ENCODE data around the gene IL21R. TPM values are rescaled to one million over a fixed set of nuclear protein-coding genes. Genes with fewer than 3 reads are reported as not detected.

The IL21R gene
- total RNA-seq (not detected in 2 replicates), polyA plus RNA-seq (0.03 TPM in 2 replicates), polyA minus RNA-seq (1.3 TPM in 1 of 2 replicates, not detected in the other), Bru-seq, nascent RNA (percentile 4 among the genes with signal in this experiment), BruChase-seq, experiment 1, labeled RNA remaining after a 6-hour chase (percentile 7 among the genes with signal in this experiment), BruChase-seq, experiment 2, labeled RNA remaining after a 2-hour chase (not detected)
- 0.03 and 0.06 TPM in 2 replicates for polyA plus RNA-seq (2011; cell fraction: cytosol; rRNA removed)
- not detected in 2 replicates for polyA plus RNA-seq (2011; cell fraction: nucleus; rRNA removed)
- not detected in 2 replicates for polyA plus RNA-seq (2012)
- not detected for polyA minus RNA-seq (2011; cell fraction: cytosol; rRNA and poly(A)+ RNA removed)
- not detected in 2 replicates for polyA minus RNA-seq (2011; cell fraction: nucleus; rRNA and poly(A)+ RNA removed)
- long read RNA-seq = 0 reads

GRCh38 chr16:27401768-27402568 is at the start of gene IL21R:
Gene IL21R, plus strand, starts transcription at chr16:27402174. Its CDS starts 27,898 bp downstream, at chr16:27430072.
- no peaks in the 10 kb centered on the region for H3K9me3 ChIP-seq (replicated peaks; ENCODE audit: control insufficient read depth, insufficient read depth, low read length)
- H3K9me1 ChIP-seq (replicated peaks; ENCODE audit: control insufficient read depth, extremely low read depth, insufficient read depth, low read length) = no peaks in the 10 kb centered on the region
- dilution Hi-C loops (cut with MboI; ENCODE audit: extremely low pct_ligation_motif_present, low sequenced_read_pairs) = no loop called here
- FAIRE-seq (no peak), DNase-seq (ENCODE audit: low read depth, low spot score) (no peak)
- H3K9ac ChIP-seq (replicated peaks; ENCODE audit: extremely low read depth, insufficient read depth, low read length) = no peak within 1 kb of the TSS
- no peak within 1 kb of the TSS for H3K27ac ChIP-seq (ENCODE audit: insufficient read depth, low read depth, low read length)
- H3K4me2 ChIP-seq (ENCODE audit: insufficient read depth, low read length) = no peak within 1 kb of the TSS
- TF ChIP-seq FOS (IDR thresholded peaks at IDR 0.05; ENCODE audit: borderline replicate concordance, insufficient read depth, low read length) = no peak
- TF ChIP-seq MAX (IDR thresholded peaks at IDR 0.05; ENCODE audit: insufficient read depth, insufficient read length) = no peak
- no peak for TF ChIP-seq JUN (IDR thresholded peaks at IDR 0.05; ENCODE audit: borderline replicate concordance, insufficient read depth, insufficient read length, low read depth)
- TF ChIP-seq CTCF (IDR thresholded peaks at IDR 0.05; ENCODE audit: extremely low read depth in 1 of 2, insufficient read depth in 1 of 2, low read depth in 1 of 2, low read length in 2 of 2) = no peak
- TF ChIP-seq EZH2 (IDR thresholded peaks at IDR 0.05; ENCODE audit: borderline replicate concordance, low read depth, low read length, severe bottlenecking) = no peak
- TF ChIP-seq GATA2 (IDR thresholded peaks at IDR 0.05; ENCODE audit: insufficient read depth, insufficient read length, low read depth, low read length) = no peak
- TF ChIP-seq POLR2A (IDR thresholded peaks at IDR 0.05; ENCODE audit: low read depth, low read length) = no peak
- TF ChIP-seq POLR2AphosphoS5 (IDR thresholded peaks at IDR 0.05; ENCODE audit: insufficient read depth, low read depth, low read length) = no peak
- no peak for TF ChIP-seq MYC (IDR thresholded peaks at IDR 0.05; ENCODE audit: low read depth, low read length)
- H3K4me3 ChIP-seq (replicated peaks in 1 of 3; ENCODE audit: insufficient read depth in 1 of 3, low read depth in 1 of 3, low read length in 3 of 3) = no peak within 1 kb of the TSS
- POLR2A ChIA-PET = no interaction called here
- H3K79me2 ChIP-seq (ENCODE audit: control insufficient read depth, insufficient read depth, low read length) = no peaks in the 10 kb centered on the region
- H2AFZ ChIP-seq (ENCODE audit: low read depth, low read length) = peak within 1 kb of the TSS; percentile 17
- no peaks in the 10 kb centered on the region for H3K4me1 ChIP-seq (ENCODE audit: control insufficient read depth, extremely low read depth, insufficient read depth, low read length)
- BruUV-seq (replicated peaks) = no TSS peak
- H3K27me3 ChIP-seq (ENCODE audit: control insufficient read depth in 2 of 2, insufficient read depth in 2 of 2, low read length in 2 of 2) = no peaks in the 10 kb centered on the region
- intact Hi-C loops (cut with micrococcal nuclease) = no loop called here
- no peaks in the 10 kb centered on the region for H3K36me3 ChIP-seq (ENCODE audit: control insufficient read depth in 2 of 2, extremely low read depth in 1 of 2, insufficient read depth in 2 of 2, low read length in 2 of 2)
- no peaks in the 10 kb centered on the region for H4K20me1 ChIP-seq (replicated peaks; ENCODE audit: control insufficient read depth, extremely low read depth, insufficient read depth, low read length)
- CTCF ChIA-PET = no interaction called here
